Lower leg skin (tissue), 3 donors: ENCODE measurements around the gene MAP6.
A peak's percentile ranks its signal among the peaks of the same experiment; 100 is the strongest.

Experiments used
- CTCF ChIP-seq, 3 donors: fragments of 450-650 bp; IDR thresholded peaks; one replicate each; pipeline ENCODE4 v1.5.1; 2016; ENCODE audit warnings: antibody characterized with exemption in 3 of 3, mild to moderate bottlenecking in 3 of 3, moderate library complexity in 2 of 3
- POLR2A ChIP-seq, 2 donors: fragments of 450-650 bp; IDR thresholded peaks; one replicate each; pipeline ENCODE4 v1.6.1; 2016 to 2017; ENCODE audit warnings: antibody characterized with exemption in 2 of 2, mild to moderate bottlenecking in 1 of 2, moderate library complexity in 1 of 2

- TF ChIP-seq CTCF (IDR thresholded peaks at IDR 0.05) (peak in 1 of 3 donors; percentile 53), POLR2A (IDR thresholded peaks at IDR 0.05) (no peak)
These were observed 121.2 kb downstream of the MAP6 start for GRCh38 chr11:75547617-75548058.
